Spleen (tissue), 11 donors: Measurements from ENCODE around the gene SOX11. TPM values are rescaled to one million over a fixed set of nuclear protein-coding genes. Genes with fewer than 3 reads are reported as not detected.

Source experiments
- DNase-seq: peaks from one replicate; pipeline ENCODE4 v3.0.0-alpha.2; 2020
- H3K27ac ChIP-seq, 8 donors: fragments of 200-600 bp; sonication (generic) in 7 of 8; 1 replicate in 4 of 8; 2 replicates in 4 of 8; pipeline versions ENCODE4 v1.5.0 to v1.8.0; 2016 to 2021; ENCODE audit warnings: inconsistent platforms in 4 of 8, mild to moderate bottlenecking in 4 of 8, moderate library complexity in 1 of 8
- H3K27me3 ChIP-seq, 7 donors: fragments of 200-600 bp; sonication (generic) in 6 of 7; replicated peaks in 1 of 7; 1 replicate in 4 of 7; 2 replicates in 3 of 7; pipeline versions ENCODE4 v1.5.0 to v1.8.0; 2016 to 2021; ENCODE audit warnings: inconsistent platforms in 3 of 7, mild to moderate bottlenecking in 1 of 7
- H3K36me3 ChIP-seq, 6 donors: fragments of 200-600 bp; sonication (generic) in 5 of 6; 1 replicate in 4 of 6; 2 replicates in 2 of 6; pipeline versions ENCODE4 v1.5.0 to v1.8.0; 2016 to 2021; ENCODE audit warnings: inconsistent platforms in 2 of 6
- H3K4me1 ChIP-seq, 6 donors: fragments of 200-600 bp; sonication (generic) in 5 of 6; 1 replicate in 3 of 6; 2 replicates in 3 of 6; pipeline versions ENCODE4 v1.5.0 to v1.8.0; 2016 to 2021; ENCODE audit warnings: inconsistent platforms in 3 of 6
- H3K4me3 ChIP-seq, 8 donors: fragments of 200-600 bp; sonication (generic) in 7 of 8; 1 replicate in 4 of 8; 2 replicates in 4 of 8; pipeline versions ENCODE4 v1.5.0 to v1.8.0; 2016 to 2021; ENCODE audit warnings: inconsistent platforms in 4 of 8, mild to moderate bottlenecking in 4 of 8, moderate library complexity in 2 of 8
- H3K9me3 ChIP-seq, 8 donors: fragments of 200-600 bp; sonication (generic) in 7 of 8; 1 replicate in 4 of 8; 2 replicates in 4 of 8; pipeline versions ENCODE4 v1.5.0 to v1.8.0; 2016 to 2021; ENCODE audit warnings: inconsistent platforms in 4 of 8
- CTCF ChIP-seq, 11 experiments: fragments of 200-600 bp in 7 of 11; fragments of 450-650 bp in 4 of 11; sonication (generic) in 4 of 11; IDR thresholded peaks in 8 of 11; conservative IDR thresholded peaks in 3 of 11; 1 replicate in 7 of 11; 2 replicates in 4 of 11; pipeline versions ENCODE4 v1.4.0 to v1.8.0; 2016 to 2021; ENCODE audit warnings: antibody characterized with exemption in 11 of 11, inconsistent platforms in 4 of 11, mild to moderate bottlenecking in 1 of 11
- POLR2A ChIP-seq, 3 donors: fragments of 450-650 bp; IDR thresholded peaks; one replicate each; pipeline ENCODE4 v1.5.1; 2017; ENCODE audit warnings: antibody characterized with exemption in 3 of 3, mild to moderate bottlenecking in 1 of 3
- POLR2AphosphoS5 ChIP-seq, 3 donors: sonication (generic); formaldehyde crosslinking; IDR thresholded peaks; one replicate each; pipeline ENCODE4 v1.5.1; 2017; ENCODE audit warnings: antibody characterized with exemption in 3 of 3
- WGBS, 5 donors: extraction: QIAGEN DNeasy Blood & Tissue Kit in 3 of 5; methylation state at CpG; one replicate each; pipeline versions ENCODE4 v1.1.5 to v1.1.7; 2013 to 2018; 5-methylcytosine and 5-hydroxymethylcytosine counted together
- intact Hi-C: fragments of 100-400 bp; cut with DNase I; formaldehyde crosslinking; loops from one replicate; pipeline ENCODE4 v1.15.0; 2023; ENCODE audit warnings: low total_unique reads
- polyA plus RNA-seq, 3 donors: library from polyadenylated mRNA; stranded (reverse); fragments of 200-250 nt; gene quantifications; one replicate each; pipeline ENCODE4 v1.2.1, GENCODE V29; 2013
- total RNA-seq, 7 donors: library from RNA; depleted of rRNA in 3 of 7; stranded (reverse); fragments of >200 nt in 3 of 7; fragmentation: NEBNext Ultra II Directional in 4 of 7; extraction: Animal tissue kit (Norgen Biotek cat#: 25700) in 4 of 7; gene quantifications; one replicate each; pipeline versions ENCODE4 v1.1.0 to v1.2.1, GENCODE V29; 2016 to 2021
- donor health status: healthy with polysubstance abuse.
- donor health status: DM: no; HTN: no; CAD: no; lungs with moderate emphysema.
- donor health status: DM: no; HTN: no; CAD: no.
- donor health status: Bipolar disorder and iron deficiency.
- donor health status: healthy.
- donor health status: DM: no; HTN: no; CAD: no.
- donor health status: DM: yes; HTN: yes; CAD: no.

SOX11 gene
- total and polyA plus RNA-seq, 10 donors: 0.09 to 0.92 (median 0.29) TPM

DNA sequence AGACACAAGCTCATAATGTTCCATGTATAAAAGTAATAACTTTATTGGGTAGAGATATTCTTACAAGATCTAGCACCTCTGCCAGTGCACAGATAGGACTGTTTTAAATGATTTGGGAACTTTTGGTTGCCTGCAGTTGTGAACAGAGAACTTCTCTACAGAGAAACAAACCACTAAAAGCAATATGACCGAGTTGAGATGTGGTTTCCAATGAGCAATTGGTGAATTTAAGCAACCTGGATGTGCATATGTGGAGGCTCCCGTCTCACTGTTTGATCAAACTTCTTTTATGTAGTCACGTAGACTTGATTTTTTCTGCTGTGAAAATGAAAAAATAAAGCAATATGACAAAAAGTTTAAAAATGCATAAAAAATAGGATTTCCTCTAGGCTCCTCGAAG lies 7.8 kb downstream of the SOX11 start:
- TF ChIP-seq CTCF (IDR thresholded peaks at IDR 0.05 in 8 of 11, conservative IDR thresholded peaks at IDR 0.05 in 3 of 11) (no peak), POLR2A (IDR thresholded peaks at IDR 0.05) (no peak), POLR2AphosphoS5 (IDR thresholded peaks at IDR 0.05) (no peak)
- H3K36me3 ChIP-seq: no peaks in the 10 kb centered on the region
- H3K4me1 ChIP-seq: peaks cover 9 to 23% (median 17%) of the 10 kb centered on the region in 6 donors
- no peak for DNase-seq
- H3K9me3 ChIP-seq: no peaks in the 10 kb centered on the region
- no peak overlapping the region for H3K27ac ChIP-seq
- intact Hi-C loops: no loop called here
- H3K4me3 ChIP-seq: no peak overlapping the region
- 76 to 87% (median 82%) methylated on average over 4 of the region's 4 CpGs for WGBS, 5 donors
- H3K27me3 ChIP-seq: peaks cover 0 to 89% (median 39%) of the 10 kb centered on the region in 7 donors

- H3K27ac ChIP-seq: no peak overlapping the region
Observed at GRCh38 chr2:5700551-5700950, 8.4 kb downstream of the SOX11 start.

GRCh38 chr2:5701266-5701665 lies 9.1 kb downstream of the SOX11 start:
- intact Hi-C loops: no loop called here
- no peak for DNase-seq
- Histone ChIP-seq H3K27me3 (peaks cover 0 to 84% (median 26%) of the 10 kb centered on the region in 7 donors), H3K27ac (no peak overlapping the region), H3K4me1 (peaks cover 6 to 13% (median 10%) of the 10 kb centered on the region in 6 donors), H3K36me3 (no peaks in the 10 kb centered on the region), H3K4me3 (no peak overlapping the region), H3K9me3 (no peaks in the 10 kb centered on the region)
- TF ChIP-seq POLR2A (IDR thresholded peaks at IDR 0.05) (no peak), POLR2AphosphoS5 (IDR thresholded peaks at IDR 0.05) (no peak), CTCF (IDR thresholded peaks at IDR 0.05 in 8 of 11, conservative IDR thresholded peaks at IDR 0.05 in 3 of 11) (no peak)
- 76 to 90% (median 84%) methylated on average over 3 of the region's 3 CpGs for WGBS, 5 donors

More at GRCh38 chr2:5700551-5700950, 8.4 kb downstream of the SOX11 start:
- WGBS, 5 donors: 76 to 84% (median 83%) methylated on average over 5 of the region's 5 CpGs
- Histone ChIP-seq H3K36me3 (no peaks in the 10 kb centered on the region), H3K4me1 (peaks cover 9 to 20% (median 15%) of the 10 kb centered on the region in 6 donors), H3K27me3 (peaks cover 0 to 89% (median 33%) of the 10 kb centered on the region in 7 donors), H3K9me3 (no peaks in the 10 kb centered on the region), H3K4me3 (no peak overlapping the region)
- no peak for DNase-seq
- TF ChIP-seq CTCF (IDR thresholded peaks at IDR 0.05 in 8 of 11, conservative IDR thresholded peaks at IDR 0.05 in 3 of 11) (no peak), POLR2A (IDR thresholded peaks at IDR 0.05) (no peak), POLR2AphosphoS5 (IDR thresholded peaks at IDR 0.05) (no peak)
- intact Hi-C loops: no loop called here

- Histone ChIP-seq H3K27ac (no peak overlapping the region), H3K9me3 (peaks cover 0 to 10% (median 0%) of the 10 kb centered on the region in 8 donors), H3K36me3 (no peaks in the 10 kb centered on the region), H3K4me3 (no peak overlapping the region), H3K27me3 (peaks cover 0 to 65% (median 13%) of the 10 kb centered on the region in 7 donors), H3K4me1 (no peaks in the 10 kb centered on the region)
- no peak for DNase-seq
- TF ChIP-seq CTCF (IDR thresholded peaks at IDR 0.05 in 8 of 11, conservative IDR thresholded peaks at IDR 0.05 in 3 of 11): no peak
- TF ChIP-seq POLR2A (IDR thresholded peaks at IDR 0.05): no peak
- no peak for TF ChIP-seq POLR2AphosphoS5 (IDR thresholded peaks at IDR 0.05)
- WGBS, 5 donors: 86 to 91% (median 90%) methylated on average over 2 of the region's 2 CpGs
- intact Hi-C loops: no loop called here
Observed at GRCh38 chr2:5703166-5703565, 11.0 kb downstream of the SOX11 start.
